T-helper 17 cell (primary cell): Measurements from ENCODE around the gene SLC7A6OS. TPM values are rescaled to one million over a fixed set of nuclear protein-coding genes. Genes with fewer than 3 reads are reported as not detected.

Experiments
- ATAC-seq: fragments of 150-1000 bp; cut with Tn5 transposase; 2 replicates; pipeline ENCODE4 v1.10.0; 2021; ENCODE audit warnings: mild to moderate bottlenecking, moderate library complexity
- DNase-seq, 3 donors: peaks; one replicate each; pipeline versions ENCODE4 v3.0.0 to v3.0.0-alpha.2; 2020 to 2021
- H3K9me3 ChIP-seq: one replicate; pipeline ENCODE4 v1.7.0; 2013; ENCODE audit warnings: low read length, mild to moderate bottlenecking; ENCODE audit not compliant: control insufficient read depth, poor library complexity, severe bottlenecking
- H3K27ac Mint-ChIP-seq: one replicate; pipeline ENCODE4 v1.8.0; 2022; ENCODE audit warnings: mild to moderate bottlenecking, moderate library complexity, mixed read lengths
- H3K27me3 Mint-ChIP-seq: one replicate; pipeline ENCODE4 v1.8.0; 2022; ENCODE audit warnings: mixed read lengths
- H3K36me3 Mint-ChIP-seq: one replicate; pipeline ENCODE4 v1.8.0; 2022; ENCODE audit warnings: low read depth, mixed read lengths
- H3K4me1 Mint-ChIP-seq: one replicate; pipeline ENCODE4 v1.8.0; 2022; ENCODE audit warnings: mild to moderate bottlenecking, mixed read lengths
- H3K4me3 Mint-ChIP-seq: one replicate; pipeline ENCODE4 v1.8.0; 2022; ENCODE audit warnings: mild to moderate bottlenecking, moderate library complexity, mixed read lengths
- total RNA-seq, 4 donors: library from RNA in 2 of 4; stranded (reverse) in 2 of 4; gene quantifications; one replicate each; pipeline ENCODE4 v1.2.3 and lab custom pipeline; 2022 to 2026

Gene SLC7A6OS
- total RNA-seq, 2 donors from 2014 or later, result 35.3 to 36.0 TPM

DNA sequence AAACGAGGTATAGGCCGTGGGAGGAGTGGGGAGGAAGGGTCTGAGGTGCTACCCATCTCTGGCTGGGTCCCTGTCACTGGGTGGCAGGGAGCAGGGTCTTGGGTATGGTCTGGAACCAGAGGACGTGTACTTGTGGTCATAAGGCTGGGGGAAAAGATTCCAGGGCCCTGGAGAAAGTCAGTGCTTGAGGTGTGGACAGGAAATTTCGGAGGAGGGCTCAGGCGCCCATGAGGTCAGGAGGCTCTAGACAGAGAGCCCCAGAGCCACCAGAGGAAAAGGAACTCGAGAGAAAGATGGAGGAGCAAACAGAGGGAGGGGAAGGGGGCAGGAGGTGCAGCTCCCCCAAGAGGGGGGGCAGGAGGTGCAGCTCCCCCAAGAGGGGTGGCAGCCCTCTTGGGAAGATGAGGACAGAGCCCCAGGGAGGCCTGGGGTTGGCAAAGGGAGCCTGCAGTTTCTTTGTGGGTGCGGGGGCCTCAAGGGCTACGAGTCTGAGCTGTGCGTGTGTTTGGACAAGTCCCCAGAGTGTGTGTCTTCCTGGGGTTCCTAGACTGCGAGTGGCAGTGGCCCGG, 47.1 kb downstream of the SLC7A6OS start:
- ATAC-seq (no peak), DNase-seq (no peak)
- Mint-ChIP-seq H3K36me3 (no peaks in the 10 kb centered on the region), H3K27ac (peak overlapping the region; percentile 95), H3K4me3 (peak overlapping the region; percentile 97), H3K4me1 (peaks cover 48% of the 10 kb centered on the region), H3K27me3 (no peaks in the 10 kb centered on the region)
- no peaks in the 10 kb centered on the region for H3K9me3 ChIP-seq

DNA sequence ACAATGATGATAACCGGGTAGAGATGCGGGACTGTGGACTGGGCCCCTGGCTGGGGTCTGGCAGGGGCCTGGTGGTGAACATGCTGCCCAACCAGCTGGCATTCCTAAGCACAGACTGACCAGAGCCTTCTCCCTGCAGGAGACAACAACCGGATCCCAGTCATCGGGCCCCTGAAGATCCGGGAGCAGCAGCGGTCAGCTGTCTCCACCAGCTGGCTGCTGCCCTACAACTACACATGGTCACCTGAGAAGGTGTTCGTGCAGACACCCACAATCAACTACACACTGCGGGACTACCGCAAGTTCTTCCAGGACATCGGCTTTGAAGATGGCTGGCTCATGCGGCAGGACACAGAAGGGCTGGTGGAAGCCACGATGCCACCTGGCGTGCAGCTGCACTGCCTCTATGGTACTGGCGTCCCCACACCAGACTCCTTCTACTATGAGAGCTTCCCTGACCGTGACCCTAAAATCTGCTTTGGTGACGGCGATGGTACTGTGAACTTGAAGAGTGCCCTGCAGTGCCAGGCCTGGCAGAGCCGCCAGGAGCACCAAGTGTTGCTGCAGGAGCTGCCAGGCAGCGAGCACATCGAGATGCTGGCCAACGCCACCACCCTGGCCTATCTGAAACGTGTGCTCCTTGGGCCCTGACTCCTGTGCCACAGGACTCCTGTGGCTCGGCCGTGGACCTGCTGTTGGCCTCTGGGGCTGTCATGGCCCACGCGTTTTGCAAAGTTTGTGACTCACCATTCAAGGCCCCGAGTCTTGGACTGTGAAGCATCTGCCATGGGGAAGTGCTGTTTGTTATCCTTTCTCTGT, 51.5 kb downstream of the SLC7A6OS start:
- H3K9me3 ChIP-seq, result no peaks in the 10 kb centered on the region
- no peaks in the 10 kb centered on the region for H3K27me3 Mint-ChIP-seq
- H3K36me3 Mint-ChIP-seq, result no peaks in the 10 kb centered on the region
- H3K4me1 Mint-ChIP-seq, result peaks cover 21% of the 10 kb centered on the region
- peak overlapping the region; percentile 24 for H3K27ac Mint-ChIP-seq
- ATAC-seq (no peak), DNase-seq (no peak)
- H3K4me3 Mint-ChIP-seq, result no peak overlapping the region

DNA sequence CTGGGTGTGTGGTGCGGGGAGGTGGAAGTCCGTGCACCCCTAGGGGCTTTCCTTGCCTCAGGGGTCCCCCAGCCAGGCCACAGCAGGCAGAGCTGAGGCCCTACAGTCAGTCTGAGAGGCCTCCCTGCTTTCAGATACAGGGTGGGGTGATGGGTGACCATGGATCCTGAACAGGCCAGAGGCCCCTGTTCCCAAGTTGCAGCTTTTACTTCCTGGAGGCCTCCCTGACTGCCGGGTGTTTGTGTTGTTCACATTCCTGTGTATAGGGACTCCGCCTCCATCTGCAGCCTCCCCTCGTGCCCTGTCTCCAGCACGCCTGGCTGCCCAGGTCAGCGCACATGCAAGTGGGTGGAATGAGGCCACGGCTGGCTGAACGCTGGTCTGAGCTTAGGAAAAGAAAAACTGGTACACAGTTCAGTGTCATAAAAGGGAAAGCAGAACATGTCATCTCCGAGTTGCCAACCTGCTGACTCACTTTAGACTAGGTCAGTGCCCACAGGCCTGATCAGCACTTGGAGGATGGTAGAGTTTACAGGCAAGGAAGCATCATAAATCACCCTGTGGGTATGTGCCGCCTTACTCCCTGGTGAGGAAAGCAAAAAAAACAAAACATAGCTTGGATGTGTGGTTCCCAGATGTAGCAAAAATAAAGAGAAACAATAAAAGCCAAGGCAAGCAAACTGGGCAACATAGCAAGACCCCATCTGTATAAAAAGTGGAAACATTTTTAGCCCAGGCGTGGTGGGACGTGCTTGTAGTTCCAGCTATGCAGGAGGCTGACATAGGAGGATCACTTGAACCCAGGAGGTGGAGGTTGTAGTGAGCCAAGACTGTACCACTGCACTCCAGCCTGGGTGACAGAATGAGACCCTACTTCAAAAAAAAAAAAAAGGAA, 52.6 kb downstream of the SLC7A6OS start:
- no peak for DNase-seq
- no peak overlapping the region for H3K27ac Mint-ChIP-seq
- no peak overlapping the region for H3K4me3 Mint-ChIP-seq
- no peak for ATAC-seq
- peaks cover 13% of the 10 kb centered on the region for H3K4me1 Mint-ChIP-seq
- no peaks in the 10 kb centered on the region for H3K9me3 ChIP-seq
- no peaks in the 10 kb centered on the region for H3K27me3 Mint-ChIP-seq
- H3K36me3 Mint-ChIP-seq, result no peaks in the 10 kb centered on the region

- Mint-ChIP-seq H3K4me1 (peaks cover 8% of the 10 kb centered on the region), H3K36me3 (no peaks in the 10 kb centered on the region), H3K27me3 (no peaks in the 10 kb centered on the region), H3K27ac (no peak overlapping the region), H3K4me3 (no peak overlapping the region)
- DNase-seq, result no peak
- H3K9me3 ChIP-seq, result no peaks in the 10 kb centered on the region
- ATAC-seq, result peak; percentile 54
Observed at GRCh38 chr16:68257251-68257905, 53.4 kb downstream of the SLC7A6OS start.

DNA sequence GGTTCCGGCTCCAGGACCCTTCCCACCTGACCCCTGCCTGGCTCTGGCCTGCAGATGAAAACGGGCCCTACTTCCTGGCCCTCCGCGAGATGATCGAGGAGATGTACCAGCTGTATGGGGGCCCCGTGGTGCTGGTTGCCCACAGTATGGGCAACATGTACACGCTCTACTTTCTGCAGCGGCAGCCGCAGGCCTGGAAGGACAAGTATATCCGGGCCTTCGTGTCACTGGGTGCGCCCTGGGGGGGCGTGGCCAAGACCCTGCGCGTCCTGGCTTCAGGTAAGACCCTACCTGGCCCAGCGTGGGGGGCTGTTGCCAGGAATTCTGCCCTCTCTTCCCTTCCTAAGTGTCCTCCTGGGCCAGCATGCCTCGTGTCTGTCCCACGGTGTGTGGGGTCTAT, 55.0 kb downstream of the SLC7A6OS start:
- Mint-ChIP-seq H3K36me3 (peaks cover 2% of the 10 kb centered on the region), H3K27me3 (no peaks in the 10 kb centered on the region), H3K4me1 (no peaks in the 10 kb centered on the region), H3K4me3 (no peak overlapping the region), H3K27ac (no peak overlapping the region)
- H3K9me3 ChIP-seq, result no peaks in the 10 kb centered on the region
- DNase-seq, result no peak
- no peak for ATAC-seq

GRCh38 chr16:68253721-68254120, 57.0 kb downstream of the SLC7A6OS start:
- no peaks in the 10 kb centered on the region for H3K9me3 ChIP-seq
- Mint-ChIP-seq H3K27ac (no peak overlapping the region), H3K4me3 (no peak overlapping the region), H3K36me3 (peaks cover 3% of the 10 kb centered on the region), H3K27me3 (no peaks in the 10 kb centered on the region), H3K4me1 (peaks cover 3% of the 10 kb centered on the region)
- ATAC-seq, result no peak
- DNase-seq, result no peak

GRCh38 chr16:68252383-68252782, 58.4 kb downstream of the SLC7A6OS start:
- DNase-seq (no peak), ATAC-seq (no peak)
- H3K27ac Mint-ChIP-seq, result no peak overlapping the region
- peaks cover 3% of the 10 kb centered on the region for H3K36me3 Mint-ChIP-seq
- no peaks in the 10 kb centered on the region for H3K27me3 Mint-ChIP-seq
- H3K4me1 Mint-ChIP-seq, result peaks cover 3% of the 10 kb centered on the region
- no peak overlapping the region for H3K4me3 Mint-ChIP-seq
- no peaks in the 10 kb centered on the region for H3K9me3 ChIP-seq

GRCh38 chr16:68251832-68252231, 58.9 kb downstream of the SLC7A6OS start:
- Mint-ChIP-seq H3K27me3 (no peaks in the 10 kb centered on the region), H3K36me3 (peaks cover 3% of the 10 kb centered on the region), H3K27ac (no peak overlapping the region), H3K4me1 (peaks cover 5% of the 10 kb centered on the region), H3K4me3 (no peak overlapping the region)
- DNase-seq, result no peak
- peak; percentile 35 for ATAC-seq
- H3K9me3 ChIP-seq, result no peaks in the 10 kb centered on the region

GRCh38 chr16:68250951-68251350, 59.8 kb downstream of the SLC7A6OS start:
- no peaks in the 10 kb centered on the region for H3K9me3 ChIP-seq
- ATAC-seq (no peak), DNase-seq (no peak)
- Mint-ChIP-seq H3K27me3 (no peaks in the 10 kb centered on the region), H3K27ac (no peak overlapping the region), H3K4me3 (no peak overlapping the region), H3K4me1 (peaks cover 13% of the 10 kb centered on the region), H3K36me3 (peaks cover 3% of the 10 kb centered on the region)

- Mint-ChIP-seq H3K36me3 (peaks cover 3% of the 10 kb centered on the region), H3K4me3 (no peak overlapping the region), H3K27me3 (no peaks in the 10 kb centered on the region), H3K4me1 (peaks cover 19% of the 10 kb centered on the region), H3K27ac (no peak overlapping the region)
- DNase-seq, result no peak
- no peaks in the 10 kb centered on the region for H3K9me3 ChIP-seq
- no peak for ATAC-seq
Observed at GRCh38 chr16:68249371-68249770, 61.4 kb downstream of the SLC7A6OS start.
